CD4-positive, alpha-beta T cell treated with Interferon gamma for 1 hour (primary cell): ENCODE measurements around the gene MTF2.
"Not testable (repeated sequence)": the region's sequence is repeated elsewhere in the genome, so short reads cannot be mapped to it uniquely, and the experiment has no call there.

Source experiments
- DNase-seq: peaks from one replicate; pipeline ENCODE4 v3.0.0-alpha.2; 2020

The MTF2 gene

DNA sequence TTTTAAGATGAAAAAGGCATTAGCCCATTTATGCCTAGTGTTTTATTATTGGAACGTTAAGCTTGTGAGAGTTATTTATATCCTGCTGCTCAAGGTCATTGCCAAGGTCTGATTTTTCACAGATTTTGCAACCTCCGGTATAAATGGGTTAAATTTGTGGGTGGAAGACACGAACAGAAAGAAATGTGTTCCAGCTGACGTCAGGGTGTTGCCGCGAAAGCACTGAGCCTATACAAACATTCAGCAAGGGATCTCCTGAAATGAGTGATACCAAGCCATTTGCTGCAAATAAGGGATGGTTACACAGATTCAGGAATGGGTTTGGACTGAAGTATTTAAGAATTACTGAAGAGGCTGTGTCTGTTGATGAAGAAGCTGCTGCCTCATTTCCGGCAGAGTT lies 68.9 kb downstream of the MTF2 start:
- no peak for DNase-seq

DNA sequence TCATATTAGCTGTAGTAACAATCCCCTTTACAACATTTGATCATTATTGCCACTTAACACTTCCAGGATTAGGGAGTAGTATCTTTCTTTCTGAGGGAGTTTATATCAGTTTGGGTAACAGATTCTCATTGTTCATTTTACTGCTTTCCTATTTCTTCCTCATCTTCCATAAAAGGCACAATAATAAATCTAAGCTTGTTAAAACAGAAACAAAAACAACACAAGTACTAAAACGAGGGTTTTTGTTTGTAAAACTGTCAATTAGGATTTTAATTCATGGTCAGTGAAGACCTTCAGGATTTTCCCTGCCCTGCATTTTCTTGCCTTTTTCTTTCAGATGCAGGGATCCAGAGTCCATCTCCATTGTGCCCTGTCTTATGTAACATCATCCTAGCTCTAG lies 71.6 kb downstream of the MTF2 start:
- no peak for DNase-seq

DNA sequence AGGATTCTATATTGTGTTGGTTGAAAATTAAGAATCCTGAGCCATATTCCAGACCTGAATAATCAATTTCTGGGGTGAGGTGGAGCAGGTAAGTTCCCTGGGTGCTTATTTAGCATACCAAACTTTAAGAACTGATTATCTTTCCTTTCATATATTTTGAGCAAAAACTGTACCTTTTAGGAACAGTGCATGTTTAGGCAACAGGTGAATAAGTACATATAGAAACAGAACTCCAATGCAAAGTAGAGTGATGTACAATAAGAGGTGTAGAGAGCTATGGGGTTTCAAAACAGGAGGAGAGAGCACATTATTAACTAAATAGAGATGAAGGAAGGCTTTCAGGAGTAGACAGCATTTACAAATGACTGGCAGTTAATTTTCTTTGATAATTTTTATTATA lies 72.4 kb downstream of the MTF2 start:
- DNase-seq, result no peak

DNA sequence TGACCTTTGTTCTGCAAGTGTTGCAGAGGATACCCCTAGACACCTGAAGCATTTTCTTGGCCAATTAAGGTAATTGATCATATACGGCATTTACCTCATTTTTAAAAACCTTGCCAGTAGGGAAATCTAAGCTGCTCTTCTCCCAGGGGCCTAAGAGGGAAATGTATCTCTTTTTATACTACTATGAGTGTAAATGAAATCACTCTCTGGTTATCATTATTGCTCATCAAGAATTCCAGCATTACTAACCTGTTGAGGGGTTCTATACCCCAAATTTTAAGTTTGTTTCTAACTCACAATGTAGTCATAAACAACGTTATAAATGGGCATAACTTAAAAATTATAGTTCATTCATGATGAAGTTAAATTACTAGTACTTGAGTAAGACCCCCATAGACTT lies 73.8 kb downstream of the MTF2 start:
- DNase-seq, result no peak

DNA sequence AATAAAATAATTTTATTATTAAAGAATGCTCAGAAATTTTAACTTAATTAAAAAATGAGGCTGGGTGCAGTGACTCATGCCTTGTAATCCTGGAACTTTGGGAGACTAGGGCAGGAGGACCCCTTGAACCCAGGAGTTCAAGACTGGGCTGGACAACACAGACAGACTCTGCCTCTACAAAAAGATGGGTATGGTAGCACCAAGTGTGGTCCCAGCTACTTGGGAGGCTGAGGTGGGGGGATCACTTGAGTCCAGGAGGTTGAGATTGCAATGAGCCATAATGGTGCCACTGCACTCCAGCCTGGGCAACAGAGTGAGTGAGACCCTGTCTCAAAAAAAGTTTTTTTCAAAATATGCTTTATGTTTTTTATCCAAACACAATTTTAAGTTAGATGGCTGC lies 75.8 kb downstream of the MTF2 start:
- DNase-seq, result no peak

DNA sequence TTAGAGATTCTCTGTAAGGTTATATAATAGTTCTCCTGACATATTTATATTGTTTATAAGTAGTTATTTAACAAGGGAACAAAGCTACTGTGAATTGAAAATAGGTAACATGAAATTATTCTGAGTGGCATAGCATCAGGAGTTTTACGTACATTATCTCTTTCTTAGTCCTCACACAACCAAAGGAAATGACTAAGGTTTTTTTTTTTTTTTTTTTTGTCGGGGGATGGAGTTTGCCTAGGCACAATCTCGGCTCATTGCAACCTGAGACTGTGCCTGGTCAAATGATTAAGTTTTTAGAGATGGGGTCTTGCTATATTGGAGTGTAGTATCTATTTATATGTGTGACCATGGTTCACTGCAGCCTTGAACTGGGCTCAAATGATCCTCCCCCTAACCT lies 76.3 kb downstream of the MTF2 start:
- no peak for DNase-seq

DNA sequence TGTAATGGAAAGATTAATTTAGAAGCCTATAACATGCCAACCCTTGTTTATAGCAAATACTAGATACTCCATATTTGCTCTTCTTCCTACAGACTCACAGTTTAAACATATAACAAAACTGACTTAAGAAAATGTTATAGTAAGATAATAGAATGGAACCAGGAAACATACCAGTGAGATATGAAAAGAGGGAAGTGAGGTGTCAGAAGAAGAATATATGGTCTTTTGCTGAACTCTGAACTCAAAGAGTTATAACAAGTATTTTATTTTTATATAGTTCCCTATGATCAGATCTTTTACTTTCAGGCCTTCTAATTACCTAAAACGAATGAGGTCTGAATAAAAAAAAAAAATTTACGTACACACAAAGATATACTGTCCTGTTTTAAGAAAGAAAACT lies 80.3 kb downstream of the MTF2 start:
- DNase-seq, result no peak

DNA sequence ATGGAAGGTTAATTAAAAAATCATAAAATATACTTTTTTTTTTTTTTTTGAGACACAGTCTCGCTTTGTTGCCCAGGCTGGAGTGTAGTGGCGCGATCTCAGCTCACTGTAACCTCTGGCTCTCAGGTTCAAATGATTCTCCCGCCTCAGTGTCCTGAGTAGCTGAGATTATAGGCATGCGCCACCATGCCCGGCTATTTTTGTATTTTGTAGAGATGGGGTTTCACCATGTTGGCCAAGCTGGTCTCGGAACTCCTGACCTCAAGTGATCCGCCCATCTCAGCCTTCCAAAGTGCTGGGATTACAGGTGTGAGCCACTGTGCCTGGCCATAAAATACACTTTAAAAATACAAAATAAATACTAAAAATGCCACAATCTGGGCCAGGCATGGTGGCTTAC lies 84.2 kb downstream of the MTF2 start:
- not testable (repeated sequence) for DNase-seq

DNA sequence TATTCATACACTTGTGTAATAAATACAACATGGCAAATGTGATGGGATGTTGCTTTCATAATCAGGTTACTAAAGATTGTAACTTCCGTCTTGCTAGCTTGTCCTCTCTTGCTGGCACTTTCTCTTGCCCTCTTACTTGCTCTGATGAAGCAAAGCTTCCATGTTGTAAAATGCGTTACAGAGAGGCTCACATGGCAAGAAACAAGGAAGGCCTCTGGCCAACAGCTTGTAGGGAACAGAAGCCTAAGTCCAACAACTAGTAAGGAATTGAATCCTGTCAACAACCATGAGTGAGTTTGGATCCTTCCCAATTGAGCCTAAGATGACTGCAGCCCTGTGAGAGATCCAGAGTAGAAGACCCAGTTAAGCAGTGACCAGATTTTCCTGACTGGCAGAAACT lies 85.7 kb downstream of the MTF2 start:
- DNase-seq, result no peak

DNA sequence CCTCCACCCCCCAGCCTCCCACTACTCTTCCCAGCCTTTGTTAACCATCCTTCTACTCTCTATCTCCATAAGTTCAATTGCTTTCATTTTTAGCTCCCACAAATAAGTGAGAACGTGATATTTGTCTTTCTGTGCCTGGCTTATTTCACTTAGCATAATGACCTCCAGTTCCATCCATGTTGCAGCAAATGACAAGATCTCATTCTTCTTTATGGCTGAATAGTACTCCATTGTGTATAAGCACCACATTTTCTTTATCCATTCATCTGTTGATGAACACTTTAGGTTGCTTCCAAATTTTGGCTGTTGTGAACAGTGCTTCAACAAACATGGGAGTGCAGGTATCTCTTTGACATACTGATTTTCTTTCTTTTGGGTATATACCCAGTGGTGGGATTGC lies 86.8 kb downstream of the MTF2 start:
- not testable (repeated sequence) for DNase-seq

DNA sequence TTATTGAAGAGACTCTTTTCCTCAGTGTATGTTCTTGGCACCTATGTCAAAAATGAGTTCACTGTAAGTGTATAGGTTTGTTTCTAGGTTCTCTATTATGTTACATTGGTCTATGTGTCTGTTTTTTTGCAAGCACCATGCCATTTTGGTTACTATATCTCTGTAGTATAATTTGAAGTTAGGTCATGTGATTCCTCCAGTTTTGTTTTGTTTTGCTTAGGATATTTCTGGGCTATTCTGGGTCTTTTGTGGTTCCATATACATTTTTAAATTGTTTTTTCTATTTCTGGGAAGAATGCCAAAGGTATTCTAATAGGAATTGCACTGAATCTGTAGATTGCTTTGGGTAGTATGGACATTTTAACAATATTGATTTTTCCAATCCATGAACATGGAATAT lies 87.9 kb downstream of the MTF2 start:
- DNase-seq, result no peak

DNA sequence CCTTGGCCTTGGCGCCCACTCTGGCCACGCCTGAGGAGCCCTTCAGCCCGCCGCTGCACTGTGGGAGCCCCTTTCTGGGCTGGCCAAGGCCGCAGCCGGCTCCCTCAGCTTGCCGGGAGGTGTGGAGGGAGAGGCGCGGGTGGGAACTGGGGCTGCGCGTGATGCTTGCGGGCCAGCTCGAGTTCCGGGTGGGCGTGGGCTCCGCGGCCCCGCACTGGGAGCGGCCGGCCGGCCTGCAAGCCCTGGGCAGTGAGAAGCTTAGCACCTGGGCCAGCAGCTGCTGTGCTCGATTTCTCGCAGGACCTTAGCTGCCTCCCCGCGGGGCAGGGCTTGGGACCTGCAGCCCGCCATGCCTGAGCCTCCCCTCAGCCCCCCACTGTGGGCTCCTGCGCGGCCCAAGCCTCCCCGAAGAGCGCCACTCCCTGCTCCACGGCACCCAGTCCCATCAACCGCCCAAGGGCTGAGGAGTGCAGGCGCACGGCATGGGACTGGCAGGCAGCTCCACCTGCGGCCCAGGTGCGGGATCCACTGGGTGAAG lies 91.1 kb downstream of the MTF2 start:
- DNase-seq, result not testable (repeated sequence)

DNA sequence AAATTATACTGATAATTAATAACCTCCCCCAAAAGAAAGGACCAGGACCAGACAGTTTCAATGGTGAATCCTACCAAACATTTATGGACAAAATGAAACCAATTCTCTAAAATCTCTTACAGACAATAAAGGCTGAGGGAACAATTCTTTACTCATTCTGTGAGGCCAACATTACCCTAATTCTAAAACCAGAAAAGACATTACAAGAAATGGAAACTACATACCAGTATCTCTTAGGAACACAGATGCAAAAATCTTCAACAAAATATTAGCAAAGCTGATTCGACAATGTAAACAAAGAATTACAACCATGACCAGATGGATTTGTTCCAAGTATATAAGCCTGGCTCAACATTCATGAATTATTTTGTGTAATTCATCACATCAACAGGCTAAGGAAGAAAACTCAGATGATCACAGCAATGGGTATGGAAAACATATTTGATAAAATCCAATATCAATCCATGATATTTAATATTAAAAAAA lies 92.5 kb downstream of the MTF2 start:
- no peak for DNase-seq

DNA sequence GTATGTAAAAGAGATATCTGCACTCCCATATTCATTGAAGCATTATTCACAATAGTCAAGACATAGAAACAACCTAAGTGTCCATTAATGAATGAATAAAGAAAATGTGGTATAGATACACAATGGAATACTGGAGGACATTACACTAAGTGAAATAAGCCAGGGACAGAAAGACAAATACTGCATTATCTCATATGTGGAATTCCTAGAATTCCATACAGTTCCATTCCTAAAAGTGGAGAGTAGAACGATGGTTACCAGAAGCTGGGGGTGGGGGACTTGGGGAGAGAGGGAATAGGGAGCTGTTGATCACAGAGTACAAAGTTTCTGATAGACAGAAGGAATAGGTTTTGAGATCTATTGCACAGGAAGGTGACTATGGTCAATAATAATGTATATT lies 93.7 kb downstream of the MTF2 start:
- DNase-seq, result no peak

DNA sequence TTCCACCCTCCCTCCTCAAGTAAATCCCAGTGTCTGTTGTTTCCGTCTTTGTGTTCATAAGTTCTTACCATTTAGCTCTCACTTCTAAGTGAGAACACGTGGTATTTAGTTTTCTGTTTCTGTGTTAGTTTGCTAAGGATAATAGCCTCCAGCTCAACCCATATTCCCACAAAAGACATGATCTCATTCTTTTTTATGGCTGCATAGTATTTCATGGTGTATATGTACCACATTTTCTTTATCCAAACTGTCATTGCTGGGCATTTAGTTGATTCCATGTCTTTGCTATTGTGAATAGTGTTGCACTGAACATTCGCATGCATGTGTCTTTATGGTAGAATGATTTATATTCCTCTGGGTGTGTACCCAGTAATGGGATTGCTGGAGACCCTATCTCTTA lies 95.6 kb downstream of the MTF2 start:
- DNase-seq, result not testable (repeated sequence)

DNA sequence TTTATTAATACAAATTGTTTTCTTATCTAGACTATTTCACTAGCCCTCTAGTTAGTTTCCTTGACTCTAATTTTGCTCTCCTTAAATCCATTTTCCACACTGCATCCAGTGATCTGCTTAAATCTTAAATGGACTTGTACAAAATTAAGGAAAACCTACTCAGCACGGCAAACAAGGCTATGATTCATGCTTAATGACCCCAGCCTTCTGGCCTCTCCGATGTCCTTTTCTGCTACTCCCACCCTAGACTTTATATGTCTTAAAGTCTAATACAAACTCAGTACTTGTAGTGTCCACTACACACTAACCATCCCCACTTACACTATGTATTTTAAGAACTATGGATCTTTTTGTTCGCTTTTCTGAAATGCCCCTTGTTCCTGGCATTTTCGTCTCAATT lies 98.9 kb downstream of the MTF2 start:
- no peak for DNase-seq

DNA sequence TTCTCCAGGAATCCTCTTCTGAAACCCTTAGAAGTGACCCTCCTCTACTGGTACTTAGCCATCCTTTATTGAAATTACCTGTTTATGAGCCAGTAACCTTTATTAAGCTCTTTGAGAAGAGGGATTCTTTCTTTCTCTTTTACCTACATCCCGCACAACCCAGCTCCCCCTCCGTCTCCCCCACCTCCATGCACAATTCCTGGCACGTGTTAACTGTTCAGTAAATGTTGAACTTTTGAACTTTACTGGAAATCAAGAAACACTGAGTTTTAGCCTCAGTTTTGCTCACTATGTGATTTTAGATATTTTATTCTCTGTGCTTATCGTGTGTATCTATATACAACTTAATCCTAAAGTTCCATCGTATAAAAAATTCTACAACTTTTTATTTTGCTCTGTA lies 99.3 kb downstream of the MTF2 start:
- no peak for DNase-seq

DNA sequence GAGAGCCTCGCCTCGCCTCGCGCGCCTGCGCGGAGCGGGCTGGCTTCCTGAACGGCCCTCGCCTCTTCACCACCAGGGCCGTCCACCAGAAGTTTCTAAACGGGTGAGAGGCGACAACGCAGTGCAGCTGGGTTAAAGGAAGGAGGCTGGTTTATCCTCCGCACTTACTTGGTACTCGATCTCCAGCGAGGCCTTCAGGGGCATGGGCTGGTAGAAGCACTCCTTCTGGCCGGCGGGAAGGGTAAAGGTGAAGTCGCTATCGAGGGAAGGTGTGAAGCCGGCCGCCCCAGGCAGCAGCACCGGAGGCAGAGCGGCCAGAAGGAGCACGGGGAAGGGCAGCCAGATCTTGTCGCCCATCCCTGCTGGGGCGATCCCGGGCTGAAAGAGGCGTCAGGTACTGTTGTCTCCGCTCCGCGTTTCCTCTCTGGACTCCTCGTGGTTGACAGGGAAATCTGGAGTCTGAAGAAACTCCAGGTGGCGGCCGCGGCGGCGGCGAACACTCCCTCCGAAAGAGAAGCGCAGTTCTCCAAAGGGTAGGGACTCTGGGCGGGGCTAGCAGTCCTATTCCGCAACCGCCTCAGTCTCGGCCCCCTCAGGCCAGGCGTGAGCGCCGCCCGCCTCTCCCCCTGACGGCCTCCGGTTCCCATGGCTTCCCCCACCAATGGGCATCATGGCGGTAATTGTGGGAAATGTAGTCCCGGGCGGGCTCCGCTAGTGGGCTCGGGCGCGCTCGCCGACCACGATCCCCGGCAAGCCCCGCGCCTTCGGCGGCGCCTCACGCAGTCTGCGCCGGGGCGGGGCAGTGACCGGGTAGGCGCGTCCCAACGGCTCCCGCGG lies 101.0 kb downstream of the MTF2 start, which contains the start of gene TMED5:
TSS of gene TMED5 (minus strand) at position 528 of the 837 bp plus-strand sequence. CDS start at position 357, 171 bp downstream.
- DNase-seq, result peak; percentile 97

DNA sequence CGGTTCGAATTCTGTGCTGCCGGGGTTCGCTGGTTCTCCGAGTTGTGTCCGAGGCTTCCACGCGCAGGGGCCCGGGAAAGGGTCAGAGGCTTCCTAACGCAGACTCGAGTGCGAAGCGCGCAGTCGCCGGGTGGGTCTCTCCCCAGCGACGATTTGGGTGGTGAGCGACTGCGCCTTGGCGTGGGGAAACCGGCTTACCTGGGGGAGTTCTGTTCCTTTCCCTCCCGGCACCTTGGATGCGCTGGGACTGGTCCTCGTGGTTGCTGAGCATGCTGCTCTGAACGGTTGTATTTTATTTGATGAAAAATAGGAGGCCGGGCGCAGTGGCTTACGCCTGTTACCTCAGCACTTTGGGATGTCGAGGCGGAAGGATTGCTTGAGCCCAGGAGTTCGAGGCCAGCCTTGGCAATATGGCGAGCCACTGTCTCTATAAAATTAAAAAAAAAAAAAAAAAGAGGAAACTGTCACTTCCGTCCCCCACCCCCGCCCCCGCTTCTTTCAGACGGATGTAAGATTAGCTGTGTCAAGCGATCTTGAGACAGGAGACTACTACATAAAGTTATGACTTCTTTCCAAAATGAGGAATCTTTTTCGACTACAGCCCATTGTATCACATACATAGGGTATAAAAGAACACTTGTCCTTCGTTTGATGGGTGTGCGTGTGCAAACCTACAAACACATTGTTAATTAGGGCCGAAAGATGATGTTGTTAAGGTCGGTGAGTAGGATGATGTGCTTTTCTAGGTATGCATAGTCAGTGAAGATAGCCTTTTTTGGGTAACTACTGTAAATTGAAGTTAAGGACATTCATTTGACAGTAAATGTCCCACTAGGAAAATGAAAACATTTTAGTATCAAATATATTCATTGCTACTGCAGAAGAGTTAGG lies 101.9 kb downstream of the MTF2 start, which contains the start of gene CCDC18:
TSS of gene CCDC18 (plus strand) at position 2 of the 891 bp plus-strand sequence. CDS start 2,638 bp downstream, outside the sequence.
- DNase-seq, result peak; percentile 59

DNA sequence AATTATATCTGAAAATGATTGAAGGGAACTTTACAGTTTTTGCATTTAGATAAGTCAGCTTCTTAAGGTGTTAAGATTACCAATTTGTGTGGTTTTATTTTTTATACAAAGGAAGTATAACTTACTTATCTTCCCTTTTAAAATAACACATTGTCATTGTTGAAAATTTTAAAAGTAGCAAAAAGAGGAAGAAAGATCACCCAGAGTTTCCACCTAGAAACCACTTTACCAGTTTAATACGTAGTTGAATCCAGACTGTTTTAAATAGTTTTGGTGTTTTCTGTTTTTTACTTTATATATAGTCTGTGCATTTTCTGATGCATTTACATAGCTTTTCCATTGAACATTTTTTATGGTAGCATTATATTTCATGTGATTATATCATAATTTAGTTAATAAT lies 107.6 kb downstream of the MTF2 start:
- DNase-seq, result no peak
